IPS-18c (cell line): ENCODE results near the gene GFOD1.

Experiments
- H3K4me3 ChIP-seq: 2 replicates; pipeline ENCODE4 v1.7.0; 2013; ENCODE audit warnings: low read depth, mild to moderate bottlenecking, low read length, moderate library complexity; ENCODE audit not compliant: insufficient read depth
- H3K9me3 ChIP-seq: one replicate; pipeline ENCODE4 v1.6.1; 2013; ENCODE audit warnings: mild to moderate bottlenecking, low read length, moderate library complexity; ENCODE audit not compliant: control insufficient read depth, insufficient read depth

The GFOD1 gene

GRCh38 chr6:13425270-13425873 is 62.0 kb downstream of the GFOD1 start:
- Histone ChIP-seq H3K9me3 (no peaks in the 10 kb centered on the region), H3K4me3 (no peak overlapping the region)

GRCh38 chr6:13423252-13423651 is 64.1 kb downstream of the GFOD1 start:
- Histone ChIP-seq H3K9me3 (no peaks in the 10 kb centered on the region), H3K4me3 (no peak overlapping the region)

GRCh38 chr6:13422681-13423221 is 64.6 kb downstream of the GFOD1 start:
- Histone ChIP-seq H3K4me3 (no peak overlapping the region), H3K9me3 (no peaks in the 10 kb centered on the region)

- Histone ChIP-seq H3K9me3 (no peaks in the 10 kb centered on the region), H3K4me3 (no peak overlapping the region)
These were observed 65.9 kb downstream of the GFOD1 start for GRCh38 chr6:13421425-13422059.

GRCh38 chr6:13420269-13420668 is 67.1 kb downstream of the GFOD1 start:
- Histone ChIP-seq H3K4me3 (no peak overlapping the region), H3K9me3 (no peaks in the 10 kb centered on the region)

GRCh38 chr6:13419422-13420195 is 67.8 kb downstream of the GFOD1 start:
- Histone ChIP-seq H3K9me3 (no peaks in the 10 kb centered on the region), H3K4me3 (no peak overlapping the region)

- Histone ChIP-seq H3K9me3 (no peaks in the 10 kb centered on the region), H3K4me3 (no peak overlapping the region)
These were observed 68.6 kb downstream of the GFOD1 start for GRCh38 chr6:13418844-13419243.

- no peaks in the 10 kb centered on the region for H3K9me3 ChIP-seq
- H3K4me3 ChIP-seq: no peak overlapping the region
These were observed 69.4 kb downstream of the GFOD1 start for GRCh38 chr6:13417954-13418353.

GRCh38 chr6:13417431-13417830 is 70.0 kb downstream of the GFOD1 start:
- Histone ChIP-seq H3K4me3 (no peak overlapping the region), H3K9me3 (no peaks in the 10 kb centered on the region)

- no peaks in the 10 kb centered on the region for H3K9me3 ChIP-seq
- H3K4me3 ChIP-seq: no peak overlapping the region
These were observed 72.1 kb downstream of the GFOD1 start for GRCh38 chr6:13415283-13415682.

- Histone ChIP-seq H3K9me3 (no peaks in the 10 kb centered on the region), H3K4me3 (no peak overlapping the region)
These were observed 73.4 kb downstream of the GFOD1 start for GRCh38 chr6:13413900-13414555.

GRCh38 chr6:13413466-13413862 is 73.9 kb downstream of the GFOD1 start:
- Histone ChIP-seq H3K9me3 (no peaks in the 10 kb centered on the region), H3K4me3 (no peak overlapping the region)

GRCh38 chr6:13412639-13413465 is 74.5 kb downstream of the GFOD1 start:
- H3K4me3 ChIP-seq: no peak overlapping the region
- H3K9me3 ChIP-seq: no peaks in the 10 kb centered on the region

- H3K9me3 ChIP-seq: no peaks in the 10 kb centered on the region
- H3K4me3 ChIP-seq: no peak overlapping the region
These were observed 75.2 kb downstream of the GFOD1 start for GRCh38 chr6:13412211-13412610.

- Histone ChIP-seq H3K4me3 (no peak overlapping the region), H3K9me3 (no peaks in the 10 kb centered on the region)
These were observed 75.9 kb downstream of the GFOD1 start for GRCh38 chr6:13411484-13411883.

- H3K9me3 ChIP-seq: no peaks in the 10 kb centered on the region
- H3K4me3 ChIP-seq: no peak overlapping the region
These were observed 77.4 kb downstream of the GFOD1 start for GRCh38 chr6:13409991-13410390.
